GM12801 (cell line): Measurements from ENCODE around the gene SERPINH1.

Experiments
- CTCF ChIP-seq: IDR thresholded peaks from one replicate; pipeline ENCODE4 v1.5.1; 2011; ENCODE audit warnings: control low read depth; ENCODE audit not compliant: insufficient read length; ENCODE audit errors: extremely low read depth

Gene SERPINH1

DNA sequence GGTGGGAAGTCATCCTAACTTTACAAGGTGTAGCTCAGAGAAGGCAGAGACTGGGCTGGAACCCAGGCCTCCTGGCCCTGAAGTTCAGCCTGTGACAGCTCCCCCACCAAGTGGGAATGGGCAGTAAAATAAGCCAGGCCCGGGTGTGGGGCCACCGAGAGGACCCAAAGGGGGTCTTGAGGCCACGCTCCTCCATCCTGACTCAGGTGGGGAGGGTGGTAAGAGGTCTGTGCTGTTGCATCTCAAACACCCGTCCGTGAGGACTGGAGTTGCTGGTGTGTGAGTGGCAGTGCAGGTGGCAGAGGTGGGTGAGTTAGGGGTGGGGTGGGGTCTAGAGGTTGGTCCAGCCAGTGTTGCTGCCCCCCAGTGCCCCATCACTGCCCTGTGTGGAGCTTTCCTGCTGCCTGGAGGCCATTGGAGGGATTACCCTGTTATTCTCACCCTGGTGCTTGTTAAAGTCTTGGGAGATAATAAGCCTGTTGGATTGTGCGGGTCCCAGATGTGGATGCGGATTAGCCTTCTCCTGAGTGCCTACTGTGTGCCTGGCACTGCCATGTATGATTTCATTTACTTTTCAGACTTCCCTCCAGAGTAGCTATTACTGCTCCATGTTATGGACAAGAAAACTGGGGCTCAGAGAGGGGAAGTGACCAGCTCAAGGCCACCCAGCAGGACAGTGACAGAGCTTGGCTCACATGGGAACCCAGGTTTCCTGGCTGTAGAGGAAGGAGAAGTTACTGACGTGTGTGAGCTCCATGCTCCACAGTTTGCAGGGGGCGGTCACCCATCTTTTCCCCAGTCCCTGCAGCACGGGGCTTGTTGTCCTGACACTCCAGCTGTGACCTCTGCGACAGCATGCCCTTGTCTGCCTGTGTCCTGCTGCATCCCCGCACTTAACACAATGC, 12.9 kb downstream of the SERPINH1 start:
- TF ChIP-seq CTCF = no peak

- no peak for TF ChIP-seq CTCF
Measured at GRCh38 chr11:75576017-75576416, 14.0 kb downstream of the SERPINH1 start.

GRCh38 chr11:75576499-75576918, 14.5 kb downstream of the SERPINH1 start:
- TF ChIP-seq CTCF = no peak

GRCh38 chr11:75577207-75577606, 15.2 kb downstream of the SERPINH1 start:
- TF ChIP-seq CTCF = no peak

DNA sequence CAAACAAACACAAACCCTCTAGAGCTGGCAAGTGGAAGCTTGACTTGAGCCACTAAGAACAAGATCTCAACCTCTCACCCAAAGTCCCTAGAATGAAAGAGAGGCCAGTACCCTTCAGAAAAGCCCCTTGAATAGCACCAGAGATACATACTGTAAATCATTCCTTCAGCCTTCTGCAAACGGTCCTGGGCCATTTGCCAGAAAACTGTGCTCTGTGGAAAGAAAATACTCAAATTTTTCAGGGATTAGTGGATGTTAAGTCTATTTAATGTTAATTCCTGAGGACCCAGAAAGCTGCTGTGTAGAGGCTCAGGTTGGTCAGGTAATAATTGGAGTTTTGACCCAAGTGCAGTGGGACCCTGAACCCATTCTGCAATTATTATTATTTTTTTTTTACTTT, 16.9 kb downstream of the SERPINH1 start:
- no peak for TF ChIP-seq CTCF

DNA sequence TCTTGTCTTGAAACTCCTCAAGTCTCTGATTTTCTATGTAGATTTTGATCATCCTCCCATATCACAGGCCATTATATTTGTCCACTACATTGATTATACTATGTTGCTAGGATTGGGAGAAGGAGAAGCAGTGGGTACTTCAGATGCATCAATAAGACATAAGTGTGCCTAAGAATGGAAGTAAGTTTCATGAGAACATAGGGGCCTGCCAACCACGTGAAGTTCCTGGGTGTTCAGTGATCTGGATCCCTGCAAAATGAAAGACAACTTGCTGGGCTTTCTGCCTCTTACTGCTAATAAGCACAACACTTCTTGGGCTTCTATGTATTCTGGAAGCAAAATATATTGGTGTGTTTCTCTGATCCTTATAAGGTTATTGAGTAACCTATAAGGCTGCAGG, 17.8 kb downstream of the SERPINH1 start:
- no peak for TF ChIP-seq CTCF

DNA sequence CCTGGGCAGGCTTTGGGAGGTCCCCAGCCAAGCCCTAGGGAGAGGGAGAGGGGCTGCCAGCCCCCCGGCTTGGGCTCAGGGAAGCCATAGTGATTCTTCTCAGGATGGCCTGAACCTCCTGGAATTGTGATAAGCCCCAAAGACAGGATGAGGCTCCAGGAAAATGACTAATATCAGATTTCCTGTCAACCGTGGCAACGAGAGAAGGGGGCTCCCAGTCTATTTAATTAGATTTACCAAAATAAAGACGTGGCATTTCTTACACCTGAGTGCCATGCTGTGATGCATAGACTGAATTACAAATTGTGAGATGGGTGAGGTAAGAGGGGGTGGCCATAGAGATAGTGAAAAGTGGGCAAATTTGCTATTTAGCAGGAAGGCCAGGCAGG, 20.4 kb downstream of the SERPINH1 start:
- TF ChIP-seq CTCF = no peak
